Measurements from ENCODE around the gene SH3RF1.

DNA sequence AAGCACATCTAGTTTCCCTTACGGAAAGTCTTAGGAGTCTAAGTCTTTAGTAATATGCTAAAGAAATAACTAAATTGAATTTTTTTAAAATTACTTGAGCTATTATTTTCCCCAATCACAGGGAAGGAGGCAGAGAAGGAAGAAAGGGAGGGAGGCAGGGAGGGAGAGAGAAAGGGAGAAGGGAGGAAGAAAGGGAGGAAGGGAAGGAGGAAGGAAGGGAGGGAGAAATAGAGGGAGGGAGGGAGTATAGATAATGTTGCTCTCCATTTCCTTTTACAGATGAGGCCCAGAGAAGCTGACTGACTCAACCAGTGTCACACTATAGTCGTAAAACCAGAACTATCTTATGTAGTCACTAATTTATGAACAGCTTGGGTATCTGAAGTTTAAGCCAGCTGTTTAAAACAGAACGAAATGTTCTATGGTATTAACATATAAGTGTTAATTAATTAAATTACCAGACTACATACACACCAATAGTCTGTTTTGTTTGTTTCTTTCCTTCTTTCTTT, 14.6 kb downstream of the SH3RF1 start:
- TF ChIP-seq, protein P1, sequence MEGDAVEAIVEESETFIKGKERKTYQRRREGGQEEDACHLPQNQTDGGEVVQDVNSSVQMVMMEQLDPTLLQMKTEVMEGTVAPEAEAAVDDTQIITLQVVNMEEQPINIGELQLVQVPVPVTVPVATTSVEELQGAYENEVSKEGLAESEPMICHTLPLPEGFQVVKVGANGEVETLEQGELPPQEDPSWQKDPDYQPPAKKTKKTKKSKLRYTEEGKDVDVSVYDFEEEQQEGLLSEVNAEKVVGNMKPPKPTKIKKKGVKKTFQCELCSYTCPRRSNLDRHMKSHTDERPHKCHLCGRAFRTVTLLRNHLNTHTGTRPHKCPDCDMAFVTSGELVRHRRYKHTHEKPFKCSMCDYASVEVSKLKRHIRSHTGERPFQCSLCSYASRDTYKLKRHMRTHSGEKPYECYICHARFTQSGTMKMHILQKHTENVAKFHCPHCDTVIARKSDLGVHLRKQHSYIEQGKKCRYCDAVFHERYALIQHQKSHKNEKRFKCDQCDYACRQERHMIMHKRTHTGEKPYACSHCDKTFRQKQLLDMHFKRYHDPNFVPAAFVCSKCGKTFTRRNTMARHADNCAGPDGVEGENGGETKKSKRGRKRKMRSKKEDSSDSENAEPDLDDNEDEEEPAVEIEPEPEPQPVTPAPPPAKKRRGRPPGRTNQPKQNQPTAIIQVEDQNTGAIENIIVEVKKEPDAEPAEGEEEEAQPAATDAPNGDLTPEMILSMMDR (IDR thresholded peaks at IDR 0.05), result no peak
- TF ChIP-seq POLR2A (IDR thresholded peaks at IDR 0.05), result no peak
- TF ChIP-seq POLR2AphosphoS5 (IDR thresholded peaks at IDR 0.05), result no peak
